H1 (cell line): ENCODE measurements around the gene AP2A2.

Source experiments
- BRCA1 ChIP-seq: IDR thresholded peaks from 2 replicates; pipeline ENCODE4 v1.6.1; 2012; ENCODE audit warnings: low read depth, low read length, improper control_type of control experiment
- CEBPB ChIP-seq: IDR thresholded peaks from 2 replicates; pipeline ENCODE4 v1.6.1; 2012; ENCODE audit warnings: low read depth, low read length
- CTCF ChIP-seq, 3 experiments: IDR thresholded peaks; 1 replicate in 2 of 3; 2 replicates in 1 of 3; pipeline versions ENCODE4 v1.5.1 to v1.6.1; 2011; ENCODE audit warnings: low read length in 3 of 3, mild to moderate bottlenecking in 3 of 3, inconsistent platforms in 2 of 3, low read depth in 1 of 3, moderate library complexity in 1 of 3; ENCODE audit not compliant: insufficient read depth in 1 of 3; ENCODE audit errors: control extremely low read depth in 1 of 3
- MAFK ChIP-seq: IDR thresholded peaks from 2 replicates; pipeline ENCODE4 v1.6.1; 2012; ENCODE audit warnings: low read depth, mild to moderate bottlenecking, improper control_type of control experiment, low read length
- POLR2A ChIP-seq, 2 experiments: IDR thresholded peaks; 1 replicate in 1 of 2; 2 replicates in 1 of 2; pipeline ENCODE4 v1.6.1; 2011; ENCODE audit warnings: low read depth in 2 of 2, low read length in 2 of 2, mild to moderate bottlenecking in 2 of 2; ENCODE audit errors: control extremely low read depth in 1 of 2
- SP1 ChIP-seq: IDR thresholded peaks from 2 replicates; pipeline ENCODE4 v1.6.1; 2011; ENCODE audit warnings: low read depth, low read length
- TBP ChIP-seq: IDR thresholded peaks from 2 replicates; pipeline ENCODE4 v1.6.1; 2011; ENCODE audit warnings: low read depth, low read length, improper control_type of control experiment
- USF2 ChIP-seq: IDR thresholded peaks from 2 replicates; pipeline ENCODE4 v1.6.1; 2011; ENCODE audit warnings: low read length, improper control_type of control experiment

GRCh38 chr11:884578-885070 lies 41.0 kb upstream of the AP2A2 start:
- no peak for TF ChIP-seq USF2
- no peak for TF ChIP-seq CEBPB
- TF ChIP-seq TBP, result no peak
- no peak for TF ChIP-seq SP1
- TF ChIP-seq CTCF (IDR thresholded peaks at IDR 0.05; ENCODE audit: control extremely low read depth in 1 of 3, insufficient read depth in 1 of 3, low read depth in 1 of 3, low read length in 3 of 3), result no peak
- TF ChIP-seq MAFK, result no peak
- no peak for TF ChIP-seq BRCA1
- TF ChIP-seq POLR2A (IDR thresholded peaks at IDR 0.05; ENCODE audit: control extremely low read depth in 1 of 2, low read depth in 2 of 2, low read length in 2 of 2), result no peak
